ENCODE data around the gene HP1BP3. TPM values are rescaled to one million over a fixed set of nuclear protein-coding genes. Genes with fewer than 3 reads are reported as not detected.
A peak's percentile ranks its signal among the peaks of the same experiment; 100 is the strongest.

The HP1BP3 gene
- polyA plus RNA-seq, 6 donors from 2014 or later: 185 to 291 (median 221) TPM

GRCh38 chr1:20710469-20711284, 76.4 kb downstream of the HP1BP3 start:
- Mint-ChIP-seq H3K4me3 (no peak overlapping the region), H3K27me3 (peaks cover 10 to 39% (median 15%) of the 10 kb centered on the region in 3 donors), H3K4me1 (no peaks in the 10 kb centered on the region), H3K36me3 (no peaks in the 10 kb centered on the region), H3K27ac (peak overlapping the region in 1 of 6 donors; percentile 68), H3K9me3 (no peaks in the 10 kb centered on the region)
- ATAC-seq (ENCODE audit: low read depth in 2 of 2) (no peak), DNase-seq (no peak)

- Mint-ChIP-seq H3K36me3 (no peaks in the 10 kb centered on the region), H3K27ac (no peak overlapping the region), H3K4me1 (no peaks in the 10 kb centered on the region), H3K27me3 (peaks cover 2 to 31% (median 7%) of the 10 kb centered on the region in 3 donors), H3K9me3 (no peaks in the 10 kb centered on the region), H3K4me3 (no peak overlapping the region)
- ATAC-seq (ENCODE audit: low read depth in 2 of 2) (no peak), DNase-seq (no peak)
Observed at GRCh38 chr1:20709868-20710267, 77.2 kb downstream of the HP1BP3 start.

GRCh38 chr1:20708891-20709290, 78.2 kb downstream of the HP1BP3 start:
- H3K27me3 Mint-ChIP-seq: peaks cover 0 to 28% (median 5%) of the 10 kb centered on the region in 3 donors
- ATAC-seq (ENCODE audit: low read depth in 2 of 2): no peak
- H3K27ac Mint-ChIP-seq: no peak overlapping the region
- H3K36me3 Mint-ChIP-seq: no peaks in the 10 kb centered on the region
- no peaks in the 10 kb centered on the region for H3K4me1 Mint-ChIP-seq
- no peaks in the 10 kb centered on the region for H3K9me3 Mint-ChIP-seq
- no peak for DNase-seq
- no peak overlapping the region for H3K4me3 Mint-ChIP-seq

GRCh38 chr1:20708057-20708456, 79.0 kb downstream of the HP1BP3 start:
- no peaks in the 10 kb centered on the region for H3K9me3 Mint-ChIP-seq
- no peak overlapping the region for H3K27ac Mint-ChIP-seq
- ATAC-seq (ENCODE audit: low read depth in 2 of 2): no peak
- peaks cover 0 to 27% (median 8%) of the 10 kb centered on the region in 3 donors for H3K27me3 Mint-ChIP-seq
- peaks cover 0 to under 1% (median 0%) of the 10 kb centered on the region in 3 donors for H3K4me1 Mint-ChIP-seq
- no peak for DNase-seq
- no peaks in the 10 kb centered on the region for H3K36me3 Mint-ChIP-seq
- no peak overlapping the region for H3K4me3 Mint-ChIP-seq

- H3K4me1 Mint-ChIP-seq: peaks cover 0 to 2% (median 0%) of the 10 kb centered on the region in 3 donors
- peaks cover 0 to 34% (median 12%) of the 10 kb centered on the region in 3 donors for H3K27me3 Mint-ChIP-seq
- ATAC-seq (ENCODE audit: low read depth in 2 of 2) (no peak), DNase-seq (no peak)
- H3K27ac Mint-ChIP-seq: no peak overlapping the region
- no peaks in the 10 kb centered on the region for H3K36me3 Mint-ChIP-seq
- H3K9me3 Mint-ChIP-seq: no peaks in the 10 kb centered on the region
- no peak overlapping the region for H3K4me3 Mint-ChIP-seq
Observed at GRCh38 chr1:20706841-20707240, 80.3 kb downstream of the HP1BP3 start.

GRCh38 chr1:20705203-20705755, 81.8 kb downstream of the HP1BP3 start:
- Mint-ChIP-seq H3K9me3 (no peaks in the 10 kb centered on the region), H3K4me1 (peaks cover 0 to 2% (median 0%) of the 10 kb centered on the region in 3 donors), H3K27ac (peak overlapping the region in 1 of 6 donors; percentile 69), H3K36me3 (no peaks in the 10 kb centered on the region), H3K27me3 (peaks cover 0 to 26% (median 20%) of the 10 kb centered on the region in 3 donors), H3K4me3 (no peak overlapping the region)
- ATAC-seq (ENCODE audit: low read depth in 2 of 2) (no peak), DNase-seq (no peak)

GRCh38 chr1:20704390-20705202, 82.5 kb downstream of the HP1BP3 start:
- Mint-ChIP-seq H3K4me1 (peaks cover 0 to 2% (median 0%) of the 10 kb centered on the region in 3 donors), H3K9me3 (no peaks in the 10 kb centered on the region), H3K27ac (no peak overlapping the region), H3K4me3 (no peak overlapping the region), H3K27me3 (peaks cover 0 to 23% (median 23%) of the 10 kb centered on the region in 3 donors), H3K36me3 (no peaks in the 10 kb centered on the region)
- DNase-seq (no peak), ATAC-seq (ENCODE audit: low read depth in 2 of 2) (no peak)

- H3K27ac Mint-ChIP-seq: peak overlapping the region in 3 of 6 donors; percentile 57 to 93 (median 90)
- H3K36me3 Mint-ChIP-seq: no peaks in the 10 kb centered on the region
- ATAC-seq (ENCODE audit: low read depth in 2 of 2) (no peak), DNase-seq (no peak)
- H3K27me3 Mint-ChIP-seq: peaks cover 0 to 25% (median 16%) of the 10 kb centered on the region in 3 donors
- no peaks in the 10 kb centered on the region for H3K9me3 Mint-ChIP-seq
- peaks cover 0 to 2% (median 0%) of the 10 kb centered on the region in 3 donors for H3K4me1 Mint-ChIP-seq
- no peak overlapping the region for H3K4me3 Mint-ChIP-seq
Observed at GRCh38 chr1:20703124-20703756, 83.9 kb downstream of the HP1BP3 start.

- H3K36me3 Mint-ChIP-seq: no peaks in the 10 kb centered on the region
- no peak overlapping the region for H3K27ac Mint-ChIP-seq
- ATAC-seq (ENCODE audit: low read depth in 2 of 2) (no peak), DNase-seq (no peak)
- no peak overlapping the region for H3K4me3 Mint-ChIP-seq
- peaks cover 0 to 25% (median 12%) of the 10 kb centered on the region in 3 donors for H3K27me3 Mint-ChIP-seq
- no peaks in the 10 kb centered on the region for H3K9me3 Mint-ChIP-seq
- peaks cover 0 to 2% (median 0%) of the 10 kb centered on the region in 3 donors for H3K4me1 Mint-ChIP-seq
Observed at GRCh38 chr1:20702416-20702815, 84.7 kb downstream of the HP1BP3 start.

GRCh38 chr1:20701847-20702246, 85.3 kb downstream of the HP1BP3 start:
- Mint-ChIP-seq H3K36me3 (no peaks in the 10 kb centered on the region), H3K27me3 (peaks cover 0 to 25% (median 12%) of the 10 kb centered on the region in 3 donors)
- ATAC-seq (ENCODE audit: low read depth in 2 of 2): no peak

GRCh38 chr1:20701446-20701845, 85.7 kb downstream of the HP1BP3 start:
- H3K4me1 Mint-ChIP-seq: peaks cover 0 to 8% (median 7%) of the 10 kb centered on the region in 3 donors
- H3K27me3 Mint-ChIP-seq: peaks cover 0 to 25% (median 14%) of the 10 kb centered on the region in 3 donors
- no peaks in the 10 kb centered on the region for H3K36me3 Mint-ChIP-seq
- no peak for ATAC-seq (ENCODE audit: low read depth in 2 of 2)
- no peak overlapping the region for H3K27ac Mint-ChIP-seq
- peak overlapping the region in 1 of 8 donors; percentile 12 for H3K4me3 Mint-ChIP-seq
- DNase-seq: no peak
- H3K9me3 Mint-ChIP-seq: no peaks in the 10 kb centered on the region

More at GRCh38 chr1:20701847-20702246, 85.3 kb downstream of the HP1BP3 start:
- Mint-ChIP-seq H3K27ac (peak overlapping the region in 1 of 6 donors; percentile 9), H3K4me3 (peak overlapping the region in 1 of 8 donors; percentile 12), H3K9me3 (no peaks in the 10 kb centered on the region), H3K4me1 (peaks cover 0 to 5% (median 3%) of the 10 kb centered on the region in 3 donors)
- DNase-seq: no peak

- Mint-ChIP-seq H3K36me3 (no peaks in the 10 kb centered on the region), H3K27ac (no peak overlapping the region), H3K27me3 (peaks cover 0 to 25% (median 21%) of the 10 kb centered on the region in 3 donors)
Observed at GRCh38 chr1:20700636-20701215, 86.4 kb downstream of the HP1BP3 start.

More at GRCh38 chr1:20700636-20701215, 86.4 kb downstream of the HP1BP3 start:
- no peak for DNase-seq
- H3K4me1 Mint-ChIP-seq: peaks cover 7 to 12% (median 10%) of the 10 kb centered on the region in 3 donors
- H3K9me3 Mint-ChIP-seq: no peaks in the 10 kb centered on the region
- no peak for ATAC-seq (ENCODE audit: low read depth in 2 of 2)
- H3K4me3 Mint-ChIP-seq: no peak overlapping the region
